ENCODE data around the gene TMEM271.

The TMEM271 gene

DNA sequence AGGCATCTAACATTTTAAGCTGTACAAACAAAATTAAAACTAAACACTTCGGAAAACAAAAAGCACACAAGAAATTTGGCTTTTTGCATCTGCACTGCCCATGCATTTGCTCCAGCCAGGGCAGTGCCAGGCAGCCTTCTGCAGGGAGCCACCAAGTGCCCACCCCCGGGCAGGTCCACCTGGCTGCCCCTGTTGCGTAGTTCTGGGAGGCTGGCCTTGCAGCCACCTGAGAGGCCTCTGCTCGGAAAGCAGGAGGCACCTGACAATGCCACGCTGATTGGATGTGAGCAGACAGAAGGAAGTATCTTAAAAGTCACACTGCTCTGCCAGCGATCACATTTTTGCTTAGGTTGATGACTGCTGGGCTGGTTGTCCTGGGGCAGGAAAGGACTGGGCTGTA, 3.5 kb downstream of the TMEM271 start:
- no peak overlapping the region for H3K4me3 ChIP-seq (ENCODE audit: low read depth, low read length)
- TF ChIP-seq, protein P1, sequence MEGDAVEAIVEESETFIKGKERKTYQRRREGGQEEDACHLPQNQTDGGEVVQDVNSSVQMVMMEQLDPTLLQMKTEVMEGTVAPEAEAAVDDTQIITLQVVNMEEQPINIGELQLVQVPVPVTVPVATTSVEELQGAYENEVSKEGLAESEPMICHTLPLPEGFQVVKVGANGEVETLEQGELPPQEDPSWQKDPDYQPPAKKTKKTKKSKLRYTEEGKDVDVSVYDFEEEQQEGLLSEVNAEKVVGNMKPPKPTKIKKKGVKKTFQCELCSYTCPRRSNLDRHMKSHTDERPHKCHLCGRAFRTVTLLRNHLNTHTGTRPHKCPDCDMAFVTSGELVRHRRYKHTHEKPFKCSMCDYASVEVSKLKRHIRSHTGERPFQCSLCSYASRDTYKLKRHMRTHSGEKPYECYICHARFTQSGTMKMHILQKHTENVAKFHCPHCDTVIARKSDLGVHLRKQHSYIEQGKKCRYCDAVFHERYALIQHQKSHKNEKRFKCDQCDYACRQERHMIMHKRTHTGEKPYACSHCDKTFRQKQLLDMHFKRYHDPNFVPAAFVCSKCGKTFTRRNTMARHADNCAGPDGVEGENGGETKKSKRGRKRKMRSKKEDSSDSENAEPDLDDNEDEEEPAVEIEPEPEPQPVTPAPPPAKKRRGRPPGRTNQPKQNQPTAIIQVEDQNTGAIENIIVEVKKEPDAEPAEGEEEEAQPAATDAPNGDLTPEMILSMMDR (IDR thresholded peaks at IDR 0.05; ENCODE audit: low read depth, low read length, missing control alignments): no peak
- DNase-seq (ENCODE audit: low read depth): no peak

DNA sequence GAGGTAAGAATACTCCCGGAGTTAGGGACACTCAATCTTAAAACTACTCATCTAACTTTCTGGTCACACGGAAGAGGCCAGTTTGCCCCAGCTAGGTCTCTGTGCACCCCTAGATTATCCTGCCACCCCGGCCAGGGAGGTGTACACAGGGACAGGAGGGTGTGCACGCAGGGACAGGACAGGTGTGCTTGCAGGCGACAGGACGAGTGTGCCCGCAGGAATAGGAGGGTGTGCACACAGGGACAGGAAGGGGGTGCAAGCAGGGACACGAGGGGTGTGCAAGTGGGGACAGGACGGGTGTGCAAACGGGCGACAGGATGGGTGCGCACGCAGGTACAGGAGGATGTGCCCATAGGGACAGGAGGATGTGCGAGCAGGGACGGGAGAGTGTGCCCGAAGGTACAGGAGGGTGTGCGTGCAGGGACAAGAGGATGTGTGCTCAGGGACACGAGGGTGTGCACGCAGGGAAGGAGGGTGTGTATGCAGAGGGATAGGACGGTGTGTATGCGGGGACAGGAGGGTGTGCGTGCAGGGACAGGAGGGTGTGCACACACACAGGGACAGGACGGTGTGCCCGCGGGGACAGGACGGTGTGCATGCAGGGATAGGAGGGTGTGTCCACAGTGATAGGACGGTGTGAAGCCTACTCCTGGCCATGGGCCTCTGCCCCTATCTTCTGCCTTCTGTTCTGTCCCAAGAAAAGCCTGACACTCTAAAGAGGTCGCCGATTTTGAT, 4.1 kb downstream of the TMEM271 start:
- no peak overlapping the region for H3K4me3 ChIP-seq (ENCODE audit: low read depth, low read length)
- TF ChIP-seq, protein P1 (IDR thresholded peaks at IDR 0.05; ENCODE audit: low read depth, low read length, missing control alignments): no peak
- DNase-seq (ENCODE audit: low read depth): no peak

DNA sequence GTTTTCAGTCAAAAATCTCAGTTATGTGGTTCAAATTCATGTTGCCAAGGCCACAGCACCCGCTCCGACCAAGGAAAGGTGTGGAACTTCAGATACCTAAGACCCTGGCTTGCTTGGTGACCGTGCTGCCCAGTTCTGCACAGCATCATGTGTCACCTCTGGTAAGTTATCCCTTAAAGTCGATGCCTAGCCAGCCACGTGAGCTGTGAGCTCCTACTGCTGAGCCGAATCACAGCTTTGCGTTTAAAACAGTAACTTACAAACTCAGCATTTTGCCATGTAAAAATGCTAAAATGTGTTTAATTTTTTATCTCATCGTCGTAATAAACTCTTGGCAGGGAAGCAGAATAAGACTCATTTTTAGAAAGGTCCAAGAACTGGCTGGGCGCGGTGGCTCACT, 5.3 kb downstream of the TMEM271 start:
- TF ChIP-seq, protein P1 (IDR thresholded peaks at IDR 0.05; ENCODE audit: low read depth, low read length, missing control alignments): no peak
- no peak for DNase-seq (ENCODE audit: low read depth)
- no peak overlapping the region for H3K4me3 ChIP-seq (ENCODE audit: low read depth, low read length)

- DNase-seq (ENCODE audit: low read depth): no peak
- TF ChIP-seq, protein P1 (IDR thresholded peaks at IDR 0.05; ENCODE audit: low read depth, low read length, missing control alignments): no peak
- H3K4me3 ChIP-seq (ENCODE audit: low read depth, low read length): no peak overlapping the region
Measured at GRCh38 chr4:569958-570667, 6.0 kb downstream of the TMEM271 start.

- DNase-seq (ENCODE audit: low read depth): no peak
- H3K4me3 ChIP-seq (ENCODE audit: low read depth, low read length): no peak overlapping the region
- TF ChIP-seq, protein P1 (IDR thresholded peaks at IDR 0.05; ENCODE audit: low read depth, low read length, missing control alignments): no peak
Measured at GRCh38 chr4:568962-569361, 7.1 kb downstream of the TMEM271 start.

DNA sequence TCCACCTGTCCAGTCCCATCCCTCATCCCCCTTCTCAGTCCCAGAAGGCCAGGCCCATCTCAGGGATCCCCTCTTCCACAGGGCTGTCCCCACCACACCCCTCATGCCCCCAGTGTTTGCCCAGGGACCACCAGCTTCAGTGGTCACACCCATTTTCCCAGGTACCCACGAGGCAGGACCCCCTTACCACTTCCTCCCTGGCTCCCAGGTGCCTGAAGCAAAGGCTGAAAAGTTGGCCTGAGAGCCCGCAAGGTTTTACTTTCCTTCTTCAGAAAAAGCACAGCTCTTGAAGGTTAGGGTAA, 7.8 kb downstream of the TMEM271 start:
- no peak for DNase-seq (ENCODE audit: low read depth)
- TF ChIP-seq, protein P1 (IDR thresholded peaks at IDR 0.05; ENCODE audit: low read depth, low read length, missing control alignments): no peak
- no peak overlapping the region for H3K4me3 ChIP-seq (ENCODE audit: low read depth, low read length)

Measured in GM12864 (cell line).